Activated T-cell treated with anti-CD3 and anti-CD28 coated beads, Interleukin-2, amount 50 U/mL, for 72 hours (primary cell): Measurements from ENCODE around the gene RAP1A. TPM values are rescaled to one million over a fixed set of nuclear protein-coding genes. Genes with fewer than 3 reads are reported as not detected.
A peak's percentile ranks its signal among the peaks of the same experiment; 100 is the strongest.
"Not testable (repeated sequence)": the region's sequence is repeated elsewhere in the genome, so short reads cannot be mapped to it uniquely, and the experiment has no call there.

Experiments
- ATAC-seq, 2 donors: fragments of 150-1000 bp; cut with Tn5 transposase; replicated peaks in 1 of 2; 2 replicates each; pipeline ENCODE4 v1.10.0; 2021; ENCODE audit warnings: moderate library complexity in 2 of 2, mild to moderate bottlenecking in 1 of 2
- DNase-seq, 2 donors: peaks; one replicate each; pipeline ENCODE4 v3.0.0; 2021 to 2022; ENCODE audit warnings: mixed read lengths in 1 of 2
- H3K27ac Mint-ChIP-seq: one replicate; pipeline ENCODE4 v1.8.0; 2022; ENCODE audit warnings: mild to moderate bottlenecking, moderate library complexity, mixed read lengths
- H3K27me3 Mint-ChIP-seq: one replicate; pipeline ENCODE4 v1.8.0; 2022; ENCODE audit warnings: low read depth, mixed read lengths
- H3K36me3 Mint-ChIP-seq, 2 donors: one replicate each; pipeline ENCODE4 v1.8.0; 2022; ENCODE audit warnings: mixed read lengths in 2 of 2, mild to moderate bottlenecking in 1 of 2; ENCODE audit not compliant: insufficient read depth in 2 of 2
- H3K4me1 Mint-ChIP-seq: one replicate; pipeline ENCODE4 v1.8.0; 2022; ENCODE audit warnings: low read depth, mixed read lengths
- H3K4me3 Mint-ChIP-seq, 2 donors: one replicate each; pipeline ENCODE4 v1.8.0; 2022; ENCODE audit warnings: mild to moderate bottlenecking in 2 of 2, mixed read lengths in 2 of 2, moderate library complexity in 2 of 2
- H3K9me3 Mint-ChIP-seq, 2 donors: one replicate each; pipeline ENCODE4 v1.8.0; 2022; ENCODE audit warnings: mixed read lengths in 2 of 2
- total RNA-seq, 2 donors: library from RNA; stranded (reverse); gene quantifications; one replicate each; pipeline ENCODE4 v1.2.3, GENCODE V29; 2022

Gene RAP1A
- total RNA-seq, 2 donors from 2014 or later: 216 TPM

- Mint-ChIP-seq H3K4me1 (peaks cover 79% of the 10 kb centered on the region), H3K36me3 (peaks cover 17 to 23% of the 10 kb centered on the region in 2 donors), H3K9me3 (no peaks in the 10 kb centered on the region), H3K4me3 (peak overlapping the region; percentile 96 to 99), H3K27ac (peak overlapping the region; percentile 55), H3K27me3 (no peaks in the 10 kb centered on the region)
- ATAC-seq (no peak), DNase-seq (no peak)
Measured at GRCh38 chr1:111621050-111621449, 1.5 kb downstream of the RAP1A start.

- Mint-ChIP-seq H3K4me1 (peaks cover 79% of the 10 kb centered on the region), H3K9me3 (no peaks in the 10 kb centered on the region), H3K36me3 (peaks cover 17 to 23% of the 10 kb centered on the region in 2 donors), H3K27me3 (no peaks in the 10 kb centered on the region), H3K27ac (peak overlapping the region; percentile 55), H3K4me3 (peak overlapping the region; percentile 96 to 99)
- DNase-seq (no peak), ATAC-seq (no peak)
Measured at GRCh38 chr1:111622166-111622565, 2.6 kb downstream of the RAP1A start.

DNA sequence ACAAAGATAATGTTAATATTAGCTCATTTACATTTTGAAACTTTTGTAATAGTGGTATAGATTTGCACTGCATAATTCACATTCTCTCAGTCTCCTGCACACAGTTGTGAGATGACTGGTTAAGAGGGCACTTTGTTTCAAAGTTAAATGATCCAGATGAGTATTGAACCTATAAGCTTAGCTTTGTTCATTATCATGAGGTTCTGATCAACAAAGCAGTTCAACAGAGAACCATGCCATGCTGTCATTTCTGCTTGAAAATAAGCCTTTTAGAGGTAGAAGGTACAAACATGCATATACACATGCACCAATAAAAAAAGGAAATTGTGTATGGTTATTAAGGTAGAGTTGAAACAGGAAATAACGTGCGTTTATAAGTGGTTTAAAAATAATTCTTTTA lies 4.8 kb downstream of the RAP1A start:
- Mint-ChIP-seq H3K9me3 (no peaks in the 10 kb centered on the region), H3K4me3 (peak overlapping the region; percentile 69 to 96), H3K4me1 (peaks cover 80% of the 10 kb centered on the region), H3K27ac (peak overlapping the region; percentile 47), H3K36me3 (peaks cover 17 to 25% of the 10 kb centered on the region in 2 donors), H3K27me3 (no peaks in the 10 kb centered on the region)
- DNase-seq (no peak), ATAC-seq (peak; percentile 32 to 54)

- H3K9me3 Mint-ChIP-seq: no peaks in the 10 kb centered on the region
- peak overlapping the region; percentile 65 to 77 for H3K4me3 Mint-ChIP-seq
- H3K36me3 Mint-ChIP-seq: peaks cover 17 to 26% of the 10 kb centered on the region in 2 donors
Measured at GRCh38 chr1:111625276-111625675, 5.7 kb downstream of the RAP1A start.

GRCh38 chr1:111628153-111628552 lies 8.6 kb downstream of the RAP1A start:
- Mint-ChIP-seq H3K27me3 (no peaks in the 10 kb centered on the region), H3K36me3 (peaks cover 4 to 17% of the 10 kb centered on the region in 2 donors), H3K4me3 (peak overlapping the region; percentile 76 to 80), H3K4me1 (peaks cover 95% of the 10 kb centered on the region), H3K27ac (peak overlapping the region; percentile 91), H3K9me3 (no peaks in the 10 kb centered on the region)
- no peak for ATAC-seq
- DNase-seq: no peak

More at GRCh38 chr1:111625276-111625675, 5.7 kb downstream of the RAP1A start:
- no peak for ATAC-seq
- no peak for DNase-seq
- Mint-ChIP-seq H3K27ac (peak overlapping the region; percentile 86), H3K27me3 (no peaks in the 10 kb centered on the region), H3K4me1 (peaks cover 88% of the 10 kb centered on the region)

DNA sequence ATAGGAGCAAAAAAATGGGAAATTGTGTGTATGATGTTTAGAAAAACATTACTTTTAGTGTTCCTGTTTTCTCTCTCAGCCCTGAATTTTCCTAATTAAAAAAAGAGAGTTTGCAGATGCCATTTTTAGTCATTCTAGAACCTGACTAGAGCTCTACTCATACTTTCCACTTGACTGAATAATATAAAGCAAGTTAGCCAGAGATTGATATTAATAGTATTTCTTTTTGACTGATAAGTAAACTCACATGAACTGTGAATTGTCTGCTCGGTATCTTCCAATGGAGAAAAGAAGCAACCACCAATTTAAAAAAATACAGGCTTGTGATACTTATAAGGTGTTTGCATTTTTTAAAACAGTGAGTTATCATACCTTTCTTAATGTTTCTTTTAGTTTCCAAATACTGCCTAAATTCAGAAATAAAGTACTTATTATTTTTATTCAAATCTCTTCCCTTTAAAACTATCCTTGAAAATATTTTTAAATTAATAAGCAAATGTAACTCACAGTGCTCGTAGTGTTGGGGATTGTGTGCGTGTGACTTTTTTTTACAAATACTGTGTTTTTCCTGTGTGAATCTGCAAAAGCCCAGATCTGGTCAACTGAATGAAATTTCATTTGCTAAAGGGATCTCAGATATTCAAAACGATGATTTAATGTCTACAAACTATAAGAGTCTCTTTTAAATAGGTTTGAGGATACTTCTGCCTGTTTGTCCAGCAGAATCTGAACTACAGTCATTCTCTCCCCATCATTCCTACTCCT lies 9.8 kb downstream of the RAP1A start:
- Mint-ChIP-seq H3K36me3 (peaks cover 3 to 13% of the 10 kb centered on the region in 2 donors), H3K9me3 (no peaks in the 10 kb centered on the region), H3K4me3 (peak overlapping the region; percentile 70 to 90), H3K4me1 (peaks cover 91% of the 10 kb centered on the region), H3K27me3 (no peaks in the 10 kb centered on the region), H3K27ac (peak overlapping the region; percentile 90)
- peak; percentile 24 to 54 for ATAC-seq
- no peak for DNase-seq

GRCh38 chr1:111630567-111630966 lies 11.0 kb downstream of the RAP1A start:
- Mint-ChIP-seq H3K27ac (peak overlapping the region; percentile 90), H3K27me3 (no peaks in the 10 kb centered on the region), H3K9me3 (no peaks in the 10 kb centered on the region), H3K36me3 (peaks cover 3 to 13% of the 10 kb centered on the region in 2 donors), H3K4me1 (peaks cover 90% of the 10 kb centered on the region), H3K4me3 (peak overlapping the region; percentile 54 to 69)
- no peak for DNase-seq
- no peak for ATAC-seq

GRCh38 chr1:111631502-111631901 lies 11.9 kb downstream of the RAP1A start:
- Mint-ChIP-seq H3K4me3 (peak overlapping the region; percentile 63 to 69), H3K36me3 (peaks cover 3 to 10% of the 10 kb centered on the region in 2 donors), H3K9me3 (no peaks in the 10 kb centered on the region), H3K4me1 (peaks cover 90% of the 10 kb centered on the region), H3K27me3 (no peaks in the 10 kb centered on the region), H3K27ac (peak overlapping the region; percentile 90)
- DNase-seq (no peak), ATAC-seq (peak; percentile 82 to 84)

- Mint-ChIP-seq H3K27ac (peak overlapping the region; percentile 84), H3K4me3 (peak overlapping the region; percentile 31 to 76), H3K4me1 (peaks cover 87% of the 10 kb centered on the region)
- H3K27me3 Mint-ChIP-seq, H3K36me3 Mint-ChIP-seq, DNase-seq, ATAC-seq, H3K9me3 Mint-ChIP-seq: not testable (repeated sequence)
Measured at GRCh38 chr1:111632771-111633170, 13.2 kb downstream of the RAP1A start.

- ATAC-seq: no peak
- Mint-ChIP-seq H3K27me3 (no peaks in the 10 kb centered on the region), H3K4me1 (peaks cover 85% of the 10 kb centered on the region), H3K4me3 (peak overlapping the region in 1 of 2 donors; percentile 76), H3K9me3 (no peaks in the 10 kb centered on the region), H3K27ac (no peak overlapping the region), H3K36me3 (peaks cover 0 to 8% of the 10 kb centered on the region in 2 donors)
- DNase-seq: no peak
Measured at GRCh38 chr1:111633736-111634247, 14.2 kb downstream of the RAP1A start.

DNA sequence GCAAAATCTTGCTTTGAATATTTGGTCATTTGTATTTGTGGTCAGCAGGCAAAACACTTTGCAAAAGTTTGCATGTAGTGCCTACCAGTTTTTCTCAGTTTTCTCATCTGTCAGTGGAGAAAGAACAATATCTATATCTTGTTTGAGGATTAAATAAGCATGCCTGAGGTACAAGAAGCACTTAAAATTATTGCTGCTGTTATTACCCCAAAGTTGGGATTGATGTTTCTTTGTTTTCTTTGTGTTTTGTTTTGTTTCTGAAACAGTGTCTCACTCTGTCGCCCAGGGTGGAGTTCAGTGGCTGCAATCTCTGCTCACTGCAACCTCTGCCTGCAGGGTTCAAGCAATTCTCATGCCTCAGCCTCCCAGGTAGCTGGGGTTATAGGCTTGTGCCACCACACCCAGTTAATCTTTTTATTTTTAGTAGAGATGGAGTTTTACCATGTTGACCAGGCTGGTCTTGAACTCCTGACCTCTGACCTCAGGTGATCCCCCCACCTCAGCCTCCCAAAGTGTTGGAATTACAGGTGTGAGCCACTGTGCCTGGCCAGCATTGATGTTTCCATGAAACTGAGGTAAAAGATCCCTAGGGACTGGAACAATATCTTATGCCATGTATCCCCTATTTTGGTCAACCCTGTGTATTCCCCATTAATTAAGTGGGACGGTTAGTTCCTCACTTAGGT lies 15.9 kb downstream of the RAP1A start:
- Mint-ChIP-seq H3K36me3 (peaks cover 0 to 5% of the 10 kb centered on the region in 2 donors), H3K27me3 (no peaks in the 10 kb centered on the region), H3K4me1 (peaks cover 68% of the 10 kb centered on the region), H3K27ac (peak overlapping the region; percentile 19), H3K9me3 (no peaks in the 10 kb centered on the region), H3K4me3 (peak overlapping the region in 1 of 2 donors; percentile 25)
- no peak for DNase-seq
- ATAC-seq: no peak

- no peaks in the 10 kb centered on the region for H3K27me3 Mint-ChIP-seq
- no peaks in the 10 kb centered on the region for H3K9me3 Mint-ChIP-seq
- peak overlapping the region; percentile 47 to 50 for H3K4me3 Mint-ChIP-seq
- H3K27ac Mint-ChIP-seq: peak overlapping the region; percentile 95
- H3K36me3 Mint-ChIP-seq: peaks cover 0 to 7% of the 10 kb centered on the region in 2 donors
- ATAC-seq (no peak), DNase-seq (no peak)
- peaks cover 44% of the 10 kb centered on the region for H3K4me1 Mint-ChIP-seq
Measured at GRCh38 chr1:111638320-111638719, 18.7 kb downstream of the RAP1A start.

- ATAC-seq (no peak), DNase-seq (no peak)
- Mint-ChIP-seq H3K27me3 (no peaks in the 10 kb centered on the region), H3K9me3 (no peaks in the 10 kb centered on the region), H3K4me3 (no peak overlapping the region), H3K27ac (peak overlapping the region; percentile 84), H3K4me1 (peaks cover 51% of the 10 kb centered on the region), H3K36me3 (peaks cover 0 to 10% of the 10 kb centered on the region in 2 donors)
Measured at GRCh38 chr1:111639602-111640198, 20.1 kb downstream of the RAP1A start.
